Measurements from ENCODE around the gene FAM222A. TPM values are rescaled to one million over a fixed set of nuclear protein-coding genes. Genes with fewer than 3 reads are reported as not detected.

FAM222A gene
- total RNA-seq, 2 donors from 2014 or later = 0.68 to 2.9 TPM

- H3K27me3 ChIP-seq (replicated peaks; ENCODE audit: insufficient read depth) = no peaks in the 10 kb centered on the region
- no peaks in the 10 kb centered on the region for H3K4me1 ChIP-seq (ENCODE audit: control insufficient read depth in 1 of 2, low read depth in 2 of 2)
- H3K4me3 ChIP-seq = no peak overlapping the region
- no peak for DNase-seq (ENCODE audit: low spot score)
- H3K36me3 ChIP-seq = no peaks in the 10 kb centered on the region
- no peaks in the 10 kb centered on the region for H3K9me3 ChIP-seq
- no peak for TF ChIP-seq CTCF (IDR thresholded peaks at IDR 0.05)
- no peak overlapping the region for H3K27ac ChIP-seq
- no peak for ATAC-seq (ENCODE audit: insufficient number of reproducible peaks, low FRiP score, low read depth)
These were observed 9.9 kb upstream of the FAM222A start for GRCh38 chr12:109703684-109704083.

GRCh38 chr12:109704371-109705098 lies 9.1 kb upstream of the FAM222A start:
- Histone ChIP-seq H3K27me3 (replicated peaks; ENCODE audit: insufficient read depth) (no peaks in the 10 kb centered on the region), H3K27ac (no peak overlapping the region), H3K36me3 (no peaks in the 10 kb centered on the region), H3K9me3 (no peaks in the 10 kb centered on the region), H3K4me3 (no peak overlapping the region), H3K4me1 (ENCODE audit: control insufficient read depth in 1 of 2, low read depth in 2 of 2) (no peaks in the 10 kb centered on the region)
- DNase-seq (ENCODE audit: low spot score) = no peak
- no peak for ATAC-seq (ENCODE audit: insufficient number of reproducible peaks, low FRiP score, low read depth)
- TF ChIP-seq CTCF (IDR thresholded peaks at IDR 0.05) = no peak

- no peaks in the 10 kb centered on the region for H3K27me3 ChIP-seq (replicated peaks; ENCODE audit: insufficient read depth)
- TF ChIP-seq CTCF (IDR thresholded peaks at IDR 0.05) = no peak
- DNase-seq (ENCODE audit: low spot score) (no peak), ATAC-seq (ENCODE audit: insufficient number of reproducible peaks, low FRiP score, low read depth) (no peak)
- no peak overlapping the region for H3K27ac ChIP-seq
- H3K4me3 ChIP-seq = no peak overlapping the region
- no peaks in the 10 kb centered on the region for H3K9me3 ChIP-seq
- no peaks in the 10 kb centered on the region for H3K36me3 ChIP-seq
- no peaks in the 10 kb centered on the region for H3K4me1 ChIP-seq (ENCODE audit: control insufficient read depth in 1 of 2, low read depth in 2 of 2)
These were observed 8.3 kb upstream of the FAM222A start for GRCh38 chr12:109705291-109705690.

- no peak overlapping the region for H3K4me3 ChIP-seq
- no peak for ATAC-seq (ENCODE audit: insufficient number of reproducible peaks, low FRiP score, low read depth)
- H3K4me1 ChIP-seq (ENCODE audit: control insufficient read depth in 1 of 2, low read depth in 2 of 2) = no peaks in the 10 kb centered on the region
- no peaks in the 10 kb centered on the region for H3K27me3 ChIP-seq (replicated peaks; ENCODE audit: insufficient read depth)
- H3K9me3 ChIP-seq = no peaks in the 10 kb centered on the region
- no peaks in the 10 kb centered on the region for H3K36me3 ChIP-seq
- no peak overlapping the region for H3K27ac ChIP-seq
- no peak for DNase-seq (ENCODE audit: low spot score)
- no peak for TF ChIP-seq CTCF (IDR thresholded peaks at IDR 0.05)
These were observed 7.3 kb upstream of the FAM222A start for GRCh38 chr12:109706398-109706746.

GRCh38 chr12:109706747-109707469 lies 6.7 kb upstream of the FAM222A start:
- ATAC-seq (ENCODE audit: insufficient number of reproducible peaks, low FRiP score, low read depth) (no peak), DNase-seq (ENCODE audit: low spot score) (no peak)
- Histone ChIP-seq H3K36me3 (no peaks in the 10 kb centered on the region), H3K27ac (no peak overlapping the region), H3K4me1 (ENCODE audit: control insufficient read depth in 1 of 2, low read depth in 2 of 2) (no peaks in the 10 kb centered on the region), H3K4me3 (no peak overlapping the region), H3K9me3 (no peaks in the 10 kb centered on the region), H3K27me3 (replicated peaks; ENCODE audit: insufficient read depth) (no peaks in the 10 kb centered on the region)
- TF ChIP-seq CTCF (IDR thresholded peaks at IDR 0.05) = no peak

Measured in thoracic aorta (tissue), 2 donors.